ENCODE measurements around the gene SLC26A1. TPM values are rescaled to one million over a fixed set of nuclear protein-coding genes. Genes with fewer than 3 reads are reported as not detected.

SLC26A1 gene
- total RNA-seq, 2 donors from 2014 or later = 1.6 TPM

GRCh38 chr4:967113-968104 lies 25.8 kb downstream of the SLC26A1 start:
- TF ChIP-seq POLR2A (IDR thresholded peaks at IDR 0.05) = no peak
- no peak for TF ChIP-seq CTCF (IDR thresholded peaks at IDR 0.05)
- DNase-seq = no peak
- H3K27me3 ChIP-seq = no peaks in the 10 kb centered on the region
- no peaks in the 10 kb centered on the region for H3K9me3 ChIP-seq
- intact Hi-C loops (cut with DNase I) = no loop called here
- 74 to 77% methylated on average over 27 to 50 of the region's 76 CpGs for WGBS, 2 donors
- no peaks in the 10 kb centered on the region for H3K36me3 ChIP-seq (replicated peaks in 1 of 2; ENCODE audit: insufficient read depth in 1 of 2, low read depth in 2 of 2)
- no peak for ATAC-seq
- no peak overlapping the region for H3K27ac ChIP-seq
- peaks cover 24% of the 10 kb centered on the region for H3K4me1 ChIP-seq
- no peak overlapping the region for H3K4me3 ChIP-seq

- DNase-seq (no peak), ATAC-seq (no peak)
- no peak for TF ChIP-seq POLR2A (IDR thresholded peaks at IDR 0.05)
- no peak for TF ChIP-seq CTCF (IDR thresholded peaks at IDR 0.05)
- Histone ChIP-seq H3K36me3 (replicated peaks in 1 of 2; ENCODE audit: insufficient read depth in 1 of 2, low read depth in 2 of 2) (no peaks in the 10 kb centered on the region), H3K4me3 (no peak overlapping the region), H3K4me1 (peaks cover 15% of the 10 kb centered on the region), H3K9me3 (no peaks in the 10 kb centered on the region), H3K27ac (no peak overlapping the region), H3K27me3 (no peaks in the 10 kb centered on the region)
- 90% methylated on average over 46 of the region's 48 CpGs; no CpG with 5 or more reads in 1 of the 2 donors for WGBS, 2 donors
- intact Hi-C loops (cut with DNase I) = no loop called here
Observed at GRCh38 chr4:966266-967112, 26.7 kb downstream of the SLC26A1 start.

GRCh38 chr4:965766-966134 lies 27.5 kb downstream of the SLC26A1 start:
- Histone ChIP-seq H3K4me1 (peaks cover 10% of the 10 kb centered on the region), H3K36me3 (replicated peaks in 1 of 2; ENCODE audit: insufficient read depth in 1 of 2, low read depth in 2 of 2) (no peaks in the 10 kb centered on the region), H3K27me3 (no peaks in the 10 kb centered on the region), H3K27ac (no peak overlapping the region), H3K9me3 (no peaks in the 10 kb centered on the region), H3K4me3 (no peak overlapping the region)
- ATAC-seq (no peak), DNase-seq (no peak)
- TF ChIP-seq CTCF (IDR thresholded peaks at IDR 0.05) (no peak), POLR2A (IDR thresholded peaks at IDR 0.05) (no peak)
- WGBS, 2 donors = 90 to 100% methylated on average over 12 to 16 of the region's 21 CpGs
- intact Hi-C loops (cut with DNase I) = no loop called here

GRCh38 chr4:965048-965765 lies 28.0 kb downstream of the SLC26A1 start:
- Histone ChIP-seq H3K36me3 (replicated peaks in 1 of 2; ENCODE audit: insufficient read depth in 1 of 2, low read depth in 2 of 2) (no peaks in the 10 kb centered on the region), H3K9me3 (no peaks in the 10 kb centered on the region), H3K4me1 (peaks cover 10% of the 10 kb centered on the region), H3K27me3 (no peaks in the 10 kb centered on the region), H3K4me3 (no peak overlapping the region), H3K27ac (no peak overlapping the region)
- no peak for ATAC-seq
- DNase-seq = no peak
- TF ChIP-seq POLR2A (IDR thresholded peaks at IDR 0.05) (no peak), CTCF (IDR thresholded peaks at IDR 0.05) (no peak)
- WGBS, 2 donors = 95% methylated on average over 26 of the region's 26 CpGs; no CpG with 5 or more reads in 1 of the 2 donors
- intact Hi-C loops (cut with DNase I) = no loop called here

All from body of pancreas (tissue), 4 donors.